SU-DHL-6 (cell line): Measurements from ENCODE around the gene SMIM7.

ENCODE experiments used
- CTCF ChIP-seq: fragments of 200-600 bp; sonication (generic); IDR thresholded peaks from one replicate; pipeline ENCODE4 v1.5.1; 2017; ENCODE audit warnings: antibody characterized with exemption, mild to moderate bottlenecking, low read length, moderate library complexity; ENCODE audit not compliant: insufficient read depth, poor library complexity, severe bottlenecking
- EZH2phosphoT487 ChIP-seq: fragments of 200-600 bp; sonication (generic), shearing (Covaris generic); conservative IDR thresholded peaks from 2 replicates; pipeline ENCODE4 v1.6.1; 2018; ENCODE audit warnings: mild to moderate bottlenecking, antibody characterized with exemption, low read length, moderate library complexity, mixed read lengths

- TF ChIP-seq EZH2phosphoT487: no peak
- TF ChIP-seq CTCF: no peak
Observed at GRCh38 chr19:16657384-16657783, 2.6 kb downstream of the SMIM7 start.
